HG02938 (cell line): ENCODE measurements around the gene SSBP3.

Experiments
- ATAC-seq: cut with Tn5 transposase; IDR thresholded peaks from one replicate; pipeline ENCODE4 v1.9.1; 2021; ENCODE audit warnings: mild to moderate bottlenecking, moderate library complexity; ENCODE audit not compliant: unreplicated experiment

Gene SSBP3

GRCh38 chr1:54410359-54410758 lies 4.2 kb upstream of the SSBP3 start:
- no peak for ATAC-seq

DNA sequence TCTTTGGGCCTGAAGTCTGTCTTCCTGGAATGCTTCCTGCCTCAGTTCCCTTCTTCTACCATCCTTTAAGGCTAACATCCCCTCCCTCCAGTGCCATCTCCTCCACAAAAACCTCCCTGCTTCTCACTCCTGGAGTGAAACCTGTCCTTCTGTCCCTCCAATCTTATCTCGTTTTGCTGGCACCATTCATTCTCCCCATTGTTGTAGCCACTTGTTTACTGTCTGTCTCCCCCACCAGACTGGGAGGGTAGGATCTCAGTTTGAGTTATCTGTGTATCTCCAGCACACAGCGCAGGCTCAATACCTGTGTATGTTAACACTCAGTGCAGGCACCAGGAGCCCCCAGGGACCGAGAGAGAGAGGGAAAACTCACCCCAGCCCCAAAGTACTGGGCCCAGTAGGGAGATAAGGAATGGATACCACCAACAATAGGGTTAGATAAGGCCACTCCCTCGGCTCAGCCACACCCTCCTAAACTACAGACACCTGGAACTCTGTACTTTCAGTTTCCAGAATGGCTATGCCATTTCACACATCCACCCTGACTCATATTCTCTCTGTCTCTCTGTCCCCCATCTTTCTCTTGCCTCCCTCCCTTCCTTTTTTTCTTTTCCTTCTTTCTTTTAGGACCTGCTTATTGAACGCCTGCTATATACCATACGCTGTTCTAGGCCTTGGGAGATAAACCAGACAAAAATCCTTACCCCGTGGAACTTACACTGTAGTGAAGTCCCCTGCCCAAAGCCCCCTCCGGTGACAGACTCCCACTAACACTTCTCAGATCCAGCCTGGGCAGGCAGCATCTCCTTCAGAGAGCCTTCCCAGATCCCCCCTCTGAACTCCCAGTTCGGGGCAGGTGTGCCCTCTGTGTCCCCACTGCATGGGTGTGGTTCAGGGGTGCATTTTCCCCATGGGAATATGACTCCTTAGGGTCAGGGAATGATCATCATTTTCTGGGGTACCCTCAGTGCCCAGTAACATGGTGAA lies 3.3 kb upstream of the SSBP3 start:
- peak; percentile 48 for ATAC-seq

- no peak for ATAC-seq
Measured at GRCh38 chr1:54408147-54409066, 2.2 kb upstream of the SSBP3 start.

DNA sequence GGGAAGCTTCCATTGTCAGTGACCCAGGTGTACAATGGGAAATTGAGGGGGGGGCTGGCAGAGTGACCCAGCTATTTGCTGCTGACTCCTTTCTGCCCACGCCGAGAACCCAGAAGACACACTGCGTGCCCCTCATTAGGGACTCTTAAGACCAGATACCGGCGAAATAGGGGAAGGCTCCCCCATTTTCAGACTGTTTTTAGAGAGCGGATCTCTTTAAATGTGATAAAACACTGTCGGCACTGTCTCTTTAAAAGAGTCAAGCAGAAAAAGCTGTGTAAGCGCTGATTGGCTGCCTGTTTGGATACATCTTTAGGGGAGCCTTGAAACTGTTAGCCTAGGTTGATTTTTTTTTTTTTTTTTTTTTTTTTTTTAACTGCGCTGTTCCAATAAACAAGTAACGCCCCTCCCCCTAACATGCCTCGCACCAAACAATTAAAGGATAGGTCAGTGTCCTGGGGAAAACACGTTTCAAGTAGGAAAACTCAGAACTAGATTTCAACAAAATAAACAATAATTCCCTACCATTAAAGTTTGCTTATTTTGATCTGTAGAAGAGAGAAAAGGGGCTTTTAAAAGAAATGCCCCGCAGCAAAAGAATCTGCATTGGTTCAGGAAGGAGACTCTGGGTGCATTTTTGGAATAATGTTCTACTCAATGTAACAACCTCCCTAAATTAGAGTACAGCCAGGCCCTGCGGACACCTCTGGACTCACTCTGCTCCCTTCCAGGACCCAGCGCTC lies 1.4 kb upstream of the SSBP3 start:
- ATAC-seq: peak; percentile 41

DNA sequence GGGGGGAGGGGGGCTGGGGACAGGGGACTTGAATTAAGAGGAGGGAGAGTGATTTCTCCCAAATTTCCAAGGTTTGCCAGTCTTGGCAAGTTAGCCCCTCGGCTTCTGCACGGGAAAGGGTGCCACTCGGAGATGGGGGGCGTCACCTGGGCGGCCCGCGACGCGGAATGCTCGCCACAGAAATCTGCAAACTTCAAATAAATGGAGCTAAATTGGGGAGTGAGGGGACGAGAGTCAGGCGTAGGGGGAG lies 885 bp upstream of the SSBP3 start:
- ATAC-seq: no peak

- peak; percentile 2 for ATAC-seq
Measured at GRCh38 chr1:54405898-54406293, 298 bp downstream of the SSBP3 start.

DNA sequence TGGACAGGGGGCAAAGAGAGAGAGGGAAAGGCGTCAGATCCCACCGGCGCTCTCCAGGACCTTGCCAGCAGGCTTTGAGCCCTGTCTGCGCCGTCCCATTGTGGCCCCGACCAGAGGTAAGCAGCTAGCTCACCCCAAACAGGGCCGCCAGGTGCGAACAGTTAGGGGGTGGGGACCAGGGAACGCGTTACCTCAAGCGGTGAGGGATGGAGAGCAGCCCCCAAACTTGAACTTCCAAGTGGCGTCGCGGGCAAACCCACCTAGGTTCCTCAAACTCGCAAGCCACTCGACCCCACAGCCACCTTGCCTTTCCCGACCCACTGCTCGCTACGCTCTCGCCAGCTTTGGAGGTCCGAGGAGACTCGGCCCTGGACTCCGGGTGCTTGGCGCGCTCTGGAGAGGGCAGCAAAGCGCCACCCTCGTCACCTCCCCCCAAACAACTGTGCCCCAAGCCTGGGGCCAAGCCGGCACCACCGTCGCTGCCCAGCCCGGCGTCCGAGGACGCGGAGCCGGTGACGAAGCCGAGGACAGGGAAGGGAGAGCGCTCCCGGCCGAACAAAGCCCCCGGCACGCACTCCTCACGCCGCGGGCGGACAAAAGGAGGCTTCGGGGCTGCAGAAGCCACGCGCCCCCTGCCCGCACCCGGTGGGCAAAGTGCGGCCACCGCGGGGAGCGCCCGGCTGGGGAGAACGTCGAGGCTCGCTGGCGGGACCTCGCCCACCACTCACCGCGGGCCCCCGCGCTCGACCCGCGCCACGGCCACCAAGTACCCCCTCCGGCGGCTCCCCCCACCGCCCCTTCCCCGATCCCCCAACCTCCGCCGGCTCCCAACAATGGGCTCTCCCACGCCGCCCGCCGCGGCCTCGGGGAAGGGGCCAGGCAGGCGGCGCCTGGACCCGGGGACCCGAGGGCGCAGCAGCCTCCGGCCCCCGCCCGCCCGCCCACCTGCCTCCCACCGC lies 976 bp downstream of the SSBP3 start:
- ATAC-seq: peak; percentile 1

GRCh38 chr1:54404263-54404662 lies 1.9 kb downstream of the SSBP3 start:
- no peak for ATAC-seq

- no peak for ATAC-seq
Measured at GRCh38 chr1:54403808-54404261, 2.4 kb downstream of the SSBP3 start.

- no peak for ATAC-seq
Measured at GRCh38 chr1:54403405-54403804, 2.8 kb downstream of the SSBP3 start.

DNA sequence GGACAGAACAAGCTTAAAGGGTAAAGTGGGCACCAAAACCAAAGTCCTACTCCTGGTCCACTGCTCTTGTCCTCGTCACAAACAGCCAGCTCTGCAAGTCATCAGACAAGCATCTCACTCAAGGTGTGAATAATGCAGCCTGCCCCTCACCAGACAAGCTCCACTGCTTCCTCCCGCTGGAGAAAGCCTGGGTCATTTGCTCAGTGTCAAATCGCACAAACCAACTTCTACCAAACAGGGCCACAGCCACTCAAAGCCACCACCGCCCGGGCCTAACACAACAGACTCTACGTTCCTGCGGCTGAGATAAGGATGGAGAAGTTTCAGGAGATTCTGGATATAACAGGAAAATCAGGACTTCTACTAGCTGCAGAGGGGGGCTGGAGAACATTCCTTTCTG lies 3.3 kb downstream of the SSBP3 start:
- ATAC-seq: no peak

- no peak for ATAC-seq
Measured at GRCh38 chr1:54401799-54402198, 4.4 kb downstream of the SSBP3 start.

DNA sequence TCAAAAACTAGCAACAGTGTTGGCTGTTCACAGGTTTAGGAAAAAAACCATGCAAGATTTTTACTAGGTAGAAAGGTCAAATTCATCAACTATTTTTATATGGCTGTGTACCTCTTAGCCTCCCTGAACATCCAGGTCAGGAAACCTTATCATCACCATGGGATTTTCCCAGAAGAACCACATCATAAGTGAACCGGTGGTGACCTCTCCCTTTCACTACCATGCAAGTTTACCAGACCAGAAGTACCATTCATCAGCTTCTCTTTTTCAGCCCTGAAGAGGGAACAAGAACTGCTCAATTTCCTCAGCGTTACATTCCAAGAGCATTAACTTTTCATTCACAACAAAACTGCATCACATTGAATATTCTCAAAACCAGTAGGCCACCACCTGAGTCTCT lies 5.9 kb downstream of the SSBP3 start:
- no peak for ATAC-seq

- no peak for ATAC-seq
Measured at GRCh38 chr1:54399765-54400164, 6.4 kb downstream of the SSBP3 start.

GRCh38 chr1:54398963-54399528 lies 7.1 kb downstream of the SSBP3 start:
- no peak for ATAC-seq

DNA sequence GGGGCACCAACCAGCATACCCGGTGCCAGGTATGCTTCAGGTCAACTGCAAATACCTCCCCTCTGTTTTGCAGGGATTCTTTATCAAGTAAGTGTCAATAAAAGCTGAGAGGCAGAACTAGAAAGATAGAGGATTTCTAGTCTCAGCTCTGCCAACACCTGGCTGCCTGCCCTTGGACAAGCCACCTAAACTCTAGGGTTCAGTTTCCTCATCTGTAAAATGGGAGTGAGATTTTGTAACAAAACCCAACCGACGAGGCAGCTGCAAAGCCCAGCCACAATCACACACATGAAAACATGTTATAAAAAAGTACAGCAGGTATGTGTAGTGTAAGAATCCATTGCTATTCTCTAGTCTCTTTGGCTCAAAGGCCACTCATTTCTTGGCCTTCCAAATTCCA lies 8.2 kb downstream of the SSBP3 start:
- ATAC-seq: no peak

GRCh38 chr1:54397090-54397591 lies 9.1 kb downstream of the SSBP3 start:
- no peak for ATAC-seq

DNA sequence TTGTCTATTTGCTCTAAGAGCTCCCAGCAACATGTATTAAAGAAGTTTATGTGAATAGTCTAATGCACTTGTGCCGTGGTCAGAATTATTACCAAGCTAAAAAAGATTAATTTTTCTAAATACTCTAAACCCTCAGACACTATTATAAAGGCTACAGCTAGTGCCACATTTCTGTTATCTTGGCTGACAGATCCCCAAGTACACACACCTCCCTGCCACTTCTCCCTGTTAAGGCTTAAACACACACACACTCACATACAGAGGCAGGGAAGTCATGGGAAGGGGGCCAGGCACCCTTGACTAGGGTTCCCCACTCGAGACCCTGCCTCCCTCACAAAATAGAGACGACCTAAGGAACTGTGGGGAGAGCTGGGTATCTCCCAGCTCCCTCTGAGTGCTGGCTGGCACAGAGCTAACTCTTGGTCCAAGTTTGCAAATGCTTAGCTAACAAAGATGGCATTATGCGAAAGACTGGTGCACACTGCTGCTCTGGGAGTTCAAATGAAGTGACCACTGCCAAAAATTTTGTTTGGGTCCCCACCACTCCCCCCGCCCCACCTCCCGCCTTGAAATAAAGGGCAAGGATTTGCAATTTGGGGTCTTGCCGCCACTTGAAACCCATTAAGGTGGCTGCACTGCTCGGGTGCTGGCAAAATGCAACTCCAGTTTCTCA lies 9.8 kb downstream of the SSBP3 start:
- no peak for ATAC-seq
